SH-SY5Y (cell line): ENCODE measurements around the gene CARNS1.

Source experiments
- GATA2 ChIP-seq: IDR thresholded peaks from 2 replicates; pipeline ENCODE4 v1.6.1; 2011; ENCODE audit warnings: mild to moderate bottlenecking, low read depth, low read length
- GATA3 ChIP-seq: IDR thresholded peaks from 2 replicates; pipeline ENCODE4 v1.6.1; 2011; ENCODE audit warnings: low read depth, mild to moderate bottlenecking, low read length, moderate library complexity

- TF ChIP-seq GATA3 (no peak), GATA2 (no peak)
These were observed 19.8 kb upstream of the CARNS1 start for GRCh38 chr11:67395555-67396258.
